ENCODE results near the gene PPP4R1. TPM values are rescaled to one million over a fixed set of nuclear protein-coding genes. Genes with fewer than 3 reads are reported as not detected.

PPP4R1 gene
- total RNA-seq, 1 experiment from 2014 or later = 71.1 TPM

GRCh38 chr18:9547782-9548181, 66.6 kb downstream of the PPP4R1 start:
- Mint-ChIP-seq H3K27ac (no peak overlapping the region; the same call in 1 of the 2 replicates), H3K36me3 (peaks cover 62% of the 10 kb centered on the region), H3K9me3 (peaks cover 3% of the 10 kb centered on the region), H3K4me3 (no peak overlapping the region), H3K4me1 (peaks cover 24% of the 10 kb centered on the region), H3K27me3 (ENCODE audit: low read depth) (no peaks in the 10 kb centered on the region)
- CTCF ChIA-PET = no interaction called here
- POLR2A ChIA-PET = no interaction called here
- no peak for ATAC-seq
- no peak for TF ChIP-seq MLX (CRISPR knock-in tag; IDR thresholded peaks at IDR 0.05)
- TF ChIP-seq, protein P1, sequence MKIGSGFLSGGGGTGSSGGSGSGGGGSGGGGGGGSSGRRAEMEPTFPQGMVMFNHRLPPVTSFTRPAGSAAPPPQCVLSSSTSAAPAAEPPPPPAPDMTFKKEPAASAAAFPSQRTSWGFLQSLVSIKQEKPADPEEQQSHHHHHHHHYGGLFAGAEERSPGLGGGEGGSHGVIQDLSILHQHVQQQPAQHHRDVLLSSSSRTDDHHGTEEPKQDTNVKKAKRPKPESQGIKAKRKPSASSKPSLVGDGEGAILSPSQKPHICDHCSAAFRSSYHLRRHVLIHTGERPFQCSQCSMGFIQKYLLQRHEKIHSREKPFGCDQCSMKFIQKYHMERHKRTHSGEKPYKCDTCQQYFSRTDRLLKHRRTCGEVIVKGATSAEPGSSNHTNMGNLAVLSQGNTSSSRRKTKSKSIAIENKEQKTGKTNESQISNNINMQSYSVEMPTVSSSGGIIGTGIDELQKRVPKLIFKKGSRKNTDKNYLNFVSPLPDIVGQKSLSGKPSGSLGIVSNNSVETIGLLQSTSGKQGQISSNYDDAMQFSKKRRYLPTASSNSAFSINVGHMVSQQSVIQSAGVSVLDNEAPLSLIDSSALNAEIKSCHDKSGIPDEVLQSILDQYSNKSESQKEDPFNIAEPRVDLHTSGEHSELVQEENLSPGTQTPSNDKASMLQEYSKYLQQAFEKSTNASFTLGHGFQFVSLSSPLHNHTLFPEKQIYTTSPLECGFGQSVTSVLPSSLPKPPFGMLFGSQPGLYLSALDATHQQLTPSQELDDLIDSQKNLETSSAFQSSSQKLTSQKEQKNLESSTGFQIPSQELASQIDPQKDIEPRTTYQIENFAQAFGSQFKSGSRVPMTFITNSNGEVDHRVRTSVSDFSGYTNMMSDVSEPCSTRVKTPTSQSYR (CRISPR knock-in tag; IDR thresholded peaks at IDR 0.05) = no peak
- no peak for TF ChIP-seq GABPB1 (CRISPR knock-in tag; IDR thresholded peaks at IDR 0.05)
- TF ChIP-seq ZNF219 (CRISPR knock-in tag; IDR thresholded peaks at IDR 0.05; ENCODE audit: borderline replicate concordance) = no peak
- no peak for TF ChIP-seq SP1 (CRISPR knock-in tag; conservative IDR thresholded peaks at IDR 0.05)
- TF ChIP-seq, protein P2, sequence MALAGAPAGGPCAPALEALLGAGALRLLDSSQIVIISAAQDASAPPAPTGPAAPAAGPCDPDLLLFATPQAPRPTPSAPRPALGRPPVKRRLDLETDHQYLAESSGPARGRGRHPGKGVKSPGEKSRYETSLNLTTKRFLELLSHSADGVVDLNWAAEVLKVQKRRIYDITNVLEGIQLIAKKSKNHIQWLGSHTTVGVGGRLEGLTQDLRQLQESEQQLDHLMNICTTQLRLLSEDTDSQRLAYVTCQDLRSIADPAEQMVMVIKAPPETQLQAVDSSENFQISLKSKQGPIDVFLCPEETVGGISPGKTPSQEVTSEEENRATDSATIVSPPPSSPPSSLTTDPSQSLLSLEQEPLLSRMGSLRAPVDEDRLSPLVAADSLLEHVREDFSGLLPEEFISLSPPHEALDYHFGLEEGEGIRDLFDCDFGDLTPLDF (CRISPR knock-in tag; IDR thresholded peaks at IDR 0.05) = no peak
- no peak for TF ChIP-seq TEAD1 (CRISPR knock-in tag; IDR thresholded peaks at IDR 0.05)
- TF ChIP-seq SOX15 (CRISPR knock-in tag; IDR thresholded peaks at IDR 0.05) = no peak
- no peak for DNase-seq (ENCODE audit: low spot score)

DNA sequence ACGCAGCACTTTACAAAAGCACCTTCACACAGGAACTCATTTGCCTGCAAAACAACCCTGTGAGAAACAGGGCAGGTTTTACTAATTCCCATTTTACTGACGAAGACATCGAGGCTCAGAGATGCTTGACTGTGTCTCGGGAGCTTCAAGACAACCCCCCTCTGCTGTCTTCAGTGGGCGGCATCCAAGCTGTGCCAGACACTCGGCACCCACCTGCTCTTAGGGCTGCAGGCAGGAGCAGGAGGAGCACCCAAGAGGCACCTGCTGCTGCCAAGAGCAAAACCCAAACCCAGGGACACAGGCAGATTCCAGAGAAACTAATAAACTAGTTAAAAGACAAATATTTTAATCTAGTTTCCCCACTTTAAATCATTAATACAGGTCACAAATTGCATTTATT, 67.9 kb downstream of the PPP4R1 start:
- H3K4me3 Mint-ChIP-seq = no peak overlapping the region
- H3K27ac Mint-ChIP-seq = no peak overlapping the region
- H3K27me3 Mint-ChIP-seq (ENCODE audit: low read depth) = no peaks in the 10 kb centered on the region
- TF ChIP-seq TEAD4 (CRISPR knock-in tag; IDR thresholded peaks at IDR 0.05) (no peak), SMAD4 (CRISPR knock-in tag; IDR thresholded peaks at IDR 0.05) (no peak), MXD4 (CRISPR knock-in tag; IDR thresholded peaks at IDR 0.05; ENCODE audit: borderline replicate concordance) (no peak), ELF4 (CRISPR knock-in tag; IDR thresholded peaks at IDR 0.05; ENCODE audit: low read depth) (no peak)
- no peaks in the 10 kb centered on the region for H3K9me3 Mint-ChIP-seq
- DNase-seq (ENCODE audit: low spot score) = no peak
- no peak for ATAC-seq
- peaks cover 21% of the 10 kb centered on the region for H3K4me1 Mint-ChIP-seq
- H3K36me3 Mint-ChIP-seq = peaks cover 49% of the 10 kb centered on the region
- ChIA-PET POLR2A (no interaction called here), CTCF (no interaction called here)

DNA sequence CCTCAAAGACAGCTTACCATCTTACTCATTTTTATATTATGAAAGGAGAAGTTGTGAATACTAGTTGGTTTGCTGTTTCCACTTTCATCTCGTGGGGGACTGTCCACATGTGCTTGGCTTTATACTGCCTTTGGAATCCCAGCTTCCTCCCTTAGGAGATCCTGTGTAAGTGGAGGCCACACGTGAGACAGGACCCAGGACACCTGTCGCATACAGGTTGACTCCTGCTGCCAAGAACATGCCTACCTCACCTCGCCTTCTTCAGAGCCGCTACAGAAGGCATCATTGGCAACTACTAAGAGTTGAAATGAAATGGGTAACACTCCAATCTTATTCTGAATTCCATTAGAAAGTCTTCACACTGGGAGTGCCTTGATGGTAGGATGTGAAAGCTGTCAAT, 69.3 kb downstream of the PPP4R1 start:
- Mint-ChIP-seq H3K36me3 (peaks cover 39% of the 10 kb centered on the region), H3K4me1 (peaks cover 24% of the 10 kb centered on the region)
- no peak for TF ChIP-seq SMAD3 (CRISPR knock-in tag; IDR thresholded peaks at IDR 0.05; ENCODE audit: borderline replicate concordance)
- TF ChIP-seq HMGA2 (CRISPR knock-in tag; IDR thresholded peaks at IDR 0.05) = no peak
- TF ChIP-seq, protein P3, sequence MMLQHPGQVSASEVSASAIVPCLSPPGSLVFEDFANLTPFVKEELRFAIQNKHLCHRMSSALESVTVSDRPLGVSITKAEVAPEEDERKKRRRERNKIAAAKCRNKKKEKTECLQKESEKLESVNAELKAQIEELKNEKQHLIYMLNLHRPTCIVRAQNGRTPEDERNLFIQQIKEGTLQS (CRISPR knock-in tag; conservative IDR thresholded peaks at IDR 0.05) = no peak
- no peak for TF ChIP-seq CTCF (IDR thresholded peaks at IDR 0.05)
- TF ChIP-seq PRRX2 (CRISPR knock-in tag; IDR thresholded peaks at IDR 0.05) = no peak
- TF ChIP-seq, protein P4, sequence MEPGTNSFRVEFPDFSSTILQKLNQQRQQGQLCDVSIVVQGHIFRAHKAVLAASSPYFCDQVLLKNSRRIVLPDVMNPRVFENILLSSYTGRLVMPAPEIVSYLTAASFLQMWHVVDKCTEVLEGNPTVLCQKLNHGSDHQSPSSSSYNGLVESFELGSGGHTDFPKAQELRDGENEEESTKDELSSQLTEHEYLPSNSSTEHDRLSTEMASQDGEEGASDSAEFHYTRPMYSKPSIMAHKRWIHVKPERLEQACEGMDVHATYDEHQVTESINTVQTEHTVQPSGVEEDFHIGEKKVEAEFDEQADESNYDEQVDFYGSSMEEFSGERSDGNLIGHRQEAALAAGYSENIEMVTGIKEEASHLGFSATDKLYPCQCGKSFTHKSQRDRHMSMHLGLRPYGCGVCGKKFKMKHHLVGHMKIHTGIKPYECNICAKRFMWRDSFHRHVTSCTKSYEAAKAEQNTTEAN (CRISPR knock-in tag; IDR thresholded peaks at IDR 0.05) = no peak
- TF ChIP-seq, protein P5, sequence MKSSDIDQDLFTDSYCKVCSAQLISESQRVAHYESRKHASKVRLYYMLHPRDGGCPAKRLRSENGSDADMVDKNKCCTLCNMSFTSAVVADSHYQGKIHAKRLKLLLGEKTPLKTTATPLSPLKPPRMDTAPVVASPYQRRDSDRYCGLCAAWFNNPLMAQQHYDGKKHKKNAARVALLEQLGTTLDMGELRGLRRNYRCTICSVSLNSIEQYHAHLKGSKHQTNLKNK (CRISPR knock-in tag; IDR thresholded peaks at IDR 0.05) = no peak
- no peak for TF ChIP-seq ZNF232 (CRISPR knock-in tag; IDR thresholded peaks at IDR 0.05)
- no peak for TF ChIP-seq IRF1 (CRISPR knock-in tag; IDR thresholded peaks at IDR 0.05)
- TF ChIP-seq, protein P6, sequence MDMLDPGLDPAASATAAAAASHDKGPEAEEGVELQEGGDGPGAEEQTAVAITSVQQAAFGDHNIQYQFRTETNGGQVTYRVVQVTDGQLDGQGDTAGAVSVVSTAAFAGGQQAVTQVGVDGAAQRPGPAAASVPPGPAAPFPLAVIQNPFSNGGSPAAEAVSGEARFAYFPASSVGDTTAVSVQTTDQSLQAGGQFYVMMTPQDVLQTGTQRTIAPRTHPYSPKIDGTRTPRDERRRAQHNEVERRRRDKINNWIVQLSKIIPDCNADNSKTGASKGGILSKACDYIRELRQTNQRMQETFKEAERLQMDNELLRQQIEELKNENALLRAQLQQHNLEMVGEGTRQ (CRISPR knock-in tag; IDR thresholded peaks at IDR 0.05) = no peak
- TF ChIP-seq FOXK1 (CRISPR knock-in tag; IDR thresholded peaks at IDR 0.05) = no peak
- no peak for TF ChIP-seq FOXJ3 (CRISPR knock-in tag; IDR thresholded peaks at IDR 0.05; ENCODE audit: borderline replicate concordance)

More for the DNA sequence above, 69.3 kb downstream of the PPP4R1 start:
- POLR2A ChIA-PET = no interaction called here
- CTCF ChIA-PET = interaction anchor here (0.6 to 1.5 kb wide), 2 partner anchors 30 to 351 kb away, joined by 4 to 6 read pairs; no protein-coding TSS in a partner anchor
- no peak for ATAC-seq
- DNase-seq (ENCODE audit: low spot score) = no peak
- no peaks in the 10 kb centered on the region for H3K9me3 Mint-ChIP-seq
- no peak overlapping the region for H3K27ac Mint-ChIP-seq
- H3K27me3 Mint-ChIP-seq (ENCODE audit: low read depth) = no peaks in the 10 kb centered on the region
- H3K4me3 Mint-ChIP-seq = no peak overlapping the region
